Measurements from ENCODE around the gene RMRP.

- TF ChIP-seq CTCF (tag by site-specific recombination; IDR thresholded peaks at IDR 0.05) = no peak
- TF ChIP-seq ZNF747 (tag by site-specific recombination; IDR thresholded peaks at IDR 0.05) = no peak
- no peak for TF ChIP-seq MEIS1 (CRISPR knock-in tag; IDR thresholded peaks at IDR 0.05; ENCODE audit: borderline replicate concordance)
- TF ChIP-seq ZNF404 (tag by site-specific recombination; IDR thresholded peaks at IDR 0.05) = no peak
- no peak for TF ChIP-seq ZNF146 (tag by site-specific recombination; IDR thresholded peaks at IDR 0.05)
- no peak for TF ChIP-seq HOXA7 (CRISPR knock-in tag; IDR thresholded peaks at IDR 0.05; ENCODE audit: borderline replicate concordance)
- no peak for TF ChIP-seq ZNF623 (tag by site-specific recombination; IDR thresholded peaks at IDR 0.05)
- TF ChIP-seq PRDM4 (tag by site-specific recombination; IDR thresholded peaks at IDR 0.05) = no peak
- TF ChIP-seq ZFP3 (tag by site-specific recombination; IDR thresholded peaks at IDR 0.05; ENCODE audit: low read depth) = no peak
- TF ChIP-seq ZNF530 (tag by site-specific recombination; IDR thresholded peaks at IDR 0.05; ENCODE audit: low read depth) = no peak
- no peak for TF ChIP-seq ZNF549 (tag by site-specific recombination; IDR thresholded peaks at IDR 0.05)
Measured at GRCh38 chr9:35674025-35674361, 16.2 kb upstream of the RMRP start.

All from HEK293 (cell line).